Common myeloid progenitor, CD34-positive (primary cell): ENCODE data around the gene UBN2.
"Not testable (repeated sequence)": the region's sequence is repeated elsewhere in the genome, so short reads cannot be mapped to it uniquely, and the experiment has no call there.

ENCODE experiments used
- CTCF ChIA-PET: fragments of 350-600 bp; sonication (Branson Sonifier 250); formaldehyde crosslinking; loops from one replicate; lab custom pipeline; 2021; ENCODE audit warnings: antibody characterized with exemption; lab: Charles Lee
- POLR2A ChIA-PET: fragments of 350-600 bp; sonication (Branson Sonifier 250); formaldehyde crosslinking; loops from one replicate; lab custom pipeline; 2021; ENCODE audit warnings: antibody characterized with exemption; lab: Charles Lee
- DNase-seq, 3 donors: peaks; one replicate each; pipeline versions ENCODE4 v3.0.0 to v3.0.0-alpha.2; 2013
- H3K27ac ChIP-seq, 2 experiments: 1 replicate in 1 of 2; 2 replicates in 1 of 2; pipeline ENCODE4 v1.7.0; 2013; ENCODE audit warnings: inconsistent platforms in 2 of 2, low read length in 2 of 2, mild to moderate bottlenecking in 2 of 2, low read depth in 1 of 2, moderate library complexity in 1 of 2; ENCODE audit not compliant: severe bottlenecking in 2 of 2, insufficient read depth in 1 of 2, poor library complexity in 1 of 2
- H3K27me3 ChIP-seq, 5 experiments: replicated peaks in 2 of 5; 1 replicate in 3 of 5; 2 replicates in 2 of 5; pipeline versions ENCODE4 v1.6.1 to v1.7.0; 2013; ENCODE audit warnings: low read length in 4 of 5, mild to moderate bottlenecking in 2 of 5, moderate library complexity in 2 of 5, inconsistent platforms in 1 of 5; ENCODE audit not compliant: insufficient read depth in 5 of 5, control insufficient read depth in 4 of 5
- H3K36me3 ChIP-seq, 4 experiments: 1 replicate in 2 of 4; 2 replicates in 2 of 4; pipeline versions ENCODE4 v1.6.1 to v1.7.0; 2013; ENCODE audit warnings: low read length in 3 of 4, control low read depth in 1 of 4, mild to moderate bottlenecking in 1 of 4; ENCODE audit not compliant: control insufficient read depth in 4 of 4, insufficient read depth in 4 of 4
- H3K4me1 ChIP-seq, 4 experiments: 1 replicate in 3 of 4; 2 replicates in 1 of 4; pipeline versions ENCODE4 v1.6.1 to v1.7.1; 2013; ENCODE audit warnings: low read length in 3 of 4, mild to moderate bottlenecking in 3 of 4, control low read depth in 1 of 4, inconsistent platforms in 1 of 4, moderate library complexity in 1 of 4; ENCODE audit not compliant: control insufficient read depth in 4 of 4, insufficient read depth in 4 of 4; ENCODE audit errors: control extremely low read depth in 1 of 4
- H3K4me3 ChIP-seq, 7 experiments: 1 replicate in 4 of 7; 2 replicates in 3 of 7; pipeline versions ENCODE4 v1.5.1 to v1.7.0; 2013; ENCODE audit warnings: mild to moderate bottlenecking in 7 of 7, low read length in 6 of 7, moderate library complexity in 6 of 7, inconsistent platforms in 2 of 7, low read depth in 2 of 7, control low read depth in 1 of 7; ENCODE audit not compliant: insufficient read depth in 4 of 7, control insufficient read depth in 1 of 7; ENCODE audit errors: extremely low read depth in 1 of 7
- H3K9me3 ChIP-seq, 5 experiments: 1 replicate in 4 of 5; 2 replicates in 1 of 5; pipeline versions ENCODE4 v1.6.1 to v1.7.1; 2013; ENCODE audit warnings: low read length in 4 of 5, mild to moderate bottlenecking in 2 of 5, inconsistent platforms in 1 of 5, low read depth in 1 of 5, moderate library complexity in 1 of 5; ENCODE audit not compliant: control insufficient read depth in 4 of 5, insufficient read depth in 2 of 5; ENCODE audit errors: control extremely low read depth in 1 of 5
- WGBS: methylation state at CpG from one replicate; pipeline ENCODE4 v1.1.5; 2013; ENCODE audit not compliant: insufficient coverage; 5-methylcytosine and 5-hydroxymethylcytosine counted together

The UBN2 gene

DNA sequence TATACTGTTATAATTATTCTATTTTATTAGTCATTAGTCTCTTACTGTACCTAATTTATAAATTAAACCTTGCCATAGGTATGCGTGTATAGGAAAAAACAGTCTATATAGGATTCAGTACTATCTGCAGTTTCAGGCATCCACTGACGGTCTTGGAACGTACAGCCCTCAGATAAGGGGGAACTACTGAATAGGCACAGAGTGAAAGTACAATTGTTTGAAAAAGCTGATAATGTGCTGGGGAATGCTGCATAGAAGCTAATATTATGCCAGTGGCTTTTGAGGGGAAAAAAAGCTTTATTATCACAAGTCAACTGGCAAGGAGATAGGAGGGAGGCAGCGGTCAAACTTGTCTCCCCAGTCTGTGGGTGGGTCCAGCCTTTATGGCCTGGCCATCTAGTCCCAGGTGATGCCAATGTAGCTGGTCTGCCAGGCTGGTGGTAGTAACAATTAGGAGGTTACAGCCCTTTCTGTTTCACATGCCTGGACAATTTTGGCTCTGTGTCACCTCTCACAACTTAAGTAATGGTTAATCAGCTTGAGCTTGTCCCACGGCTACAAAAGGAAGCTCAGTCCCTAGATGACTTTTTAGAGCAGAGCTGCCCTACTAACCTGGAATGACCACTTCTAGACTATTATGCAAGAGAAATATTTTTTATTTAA lies 101.8 kb downstream of the UBN2 start:
- no peaks in the 10 kb centered on the region for H3K9me3 ChIP-seq
- no peaks in the 10 kb centered on the region for H3K36me3 ChIP-seq
- H3K27ac ChIP-seq, result no peak overlapping the region
- H3K27me3 ChIP-seq, result no peaks in the 10 kb centered on the region
- DNase-seq, result peak in 1 of 3 donors; percentile 22
- POLR2A ChIA-PET, result no interaction called here
- CTCF ChIA-PET, result interaction anchor here (0.6 to 1.0 kb wide), 4 partner anchors 9 to 31 kb away, joined by 3 to 4 read pairs (median 3); no protein-coding TSS in a partner anchor
- WGBS, result 93% methylated on average over 3 of the region's 5 CpGs
- H3K4me1 ChIP-seq, result no peaks in the 10 kb centered on the region
- H3K4me3 ChIP-seq, result no peak overlapping the region

DNA sequence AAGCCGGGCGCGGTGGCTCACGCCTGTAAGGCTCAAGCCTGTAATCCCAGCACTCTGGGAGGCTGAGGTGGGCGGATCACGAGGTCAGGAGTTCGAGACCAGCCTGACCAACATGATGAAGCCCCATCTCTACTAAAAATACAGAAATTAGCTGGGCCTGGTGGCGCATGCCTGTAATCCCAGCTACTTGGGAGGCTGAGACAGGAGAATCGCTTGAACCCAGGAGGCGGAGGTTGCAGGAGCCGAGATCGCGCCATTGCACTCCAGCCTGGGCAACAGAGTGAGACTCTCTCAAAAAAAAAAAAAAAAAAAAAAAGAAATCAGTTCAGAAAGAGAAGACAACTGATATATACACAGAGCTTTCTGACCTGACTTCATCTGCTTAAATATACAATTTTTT lies 102.4 kb downstream of the UBN2 start:
- CTCF ChIA-PET, result interaction anchor here (0.6 to 1.0 kb wide), 4 partner anchors 10 to 31 kb away, joined by 3 to 4 read pairs (median 3); no protein-coding TSS in a partner anchor
- H3K4me3 ChIP-seq, H3K36me3 ChIP-seq, H3K4me1 ChIP-seq, POLR2A ChIA-PET, DNase-seq, H3K27me3 ChIP-seq, H3K27ac ChIP-seq, H3K9me3 ChIP-seq: not testable (repeated sequence)
- 100% methylated on average over 2 of the region's 13 CpGs for WGBS

DNA sequence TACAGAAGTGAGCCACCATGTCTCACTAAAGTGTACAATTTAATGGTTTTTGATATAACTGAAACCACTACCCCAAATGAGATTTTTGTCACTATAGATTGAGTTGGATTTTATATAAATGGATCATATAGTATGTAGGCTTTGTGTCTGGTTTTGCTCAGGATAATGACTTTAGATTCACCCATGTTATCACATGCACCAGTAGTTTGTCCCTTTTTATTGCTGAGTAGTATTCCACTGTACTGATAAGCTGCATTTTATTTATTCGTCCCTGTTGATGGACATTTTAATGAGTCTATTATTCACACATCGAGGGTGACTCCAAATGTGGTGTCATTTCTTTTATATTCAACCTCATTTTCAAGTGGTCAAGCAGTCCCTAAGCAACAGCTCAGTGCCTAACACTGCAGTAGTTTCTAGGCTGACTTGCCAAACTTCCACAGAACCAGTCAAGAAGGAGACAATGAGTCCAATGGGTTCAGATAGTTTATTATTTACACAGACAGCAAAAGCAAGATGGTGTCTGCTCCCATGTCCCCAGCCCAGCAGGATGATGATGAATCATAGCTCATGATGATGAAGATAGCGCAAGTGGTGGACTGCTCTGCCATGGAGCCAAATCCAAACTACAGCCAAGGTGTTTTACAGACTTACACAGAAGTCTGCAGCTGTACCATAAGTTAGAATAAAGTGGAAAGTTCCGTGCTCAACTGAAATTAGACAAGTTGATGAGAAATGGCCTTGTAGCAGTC lies 103.5 kb downstream of the UBN2 start:
- POLR2A ChIA-PET, result no interaction called here
- Histone ChIP-seq H3K9me3 (no peaks in the 10 kb centered on the region), H3K4me1 (no peaks in the 10 kb centered on the region), H3K27me3 (no peaks in the 10 kb centered on the region), H3K27ac (no peak overlapping the region), H3K36me3 (no peaks in the 10 kb centered on the region), H3K4me3 (no peak overlapping the region)
- CTCF ChIA-PET, result interaction anchor here (0.9 kb wide), 1 partner anchor 489 kb away, joined by 3 read pairs; no protein-coding TSS in a partner anchor
- 100% methylated on average over 3 of the region's 4 CpGs for WGBS
- DNase-seq, result no peak

DNA sequence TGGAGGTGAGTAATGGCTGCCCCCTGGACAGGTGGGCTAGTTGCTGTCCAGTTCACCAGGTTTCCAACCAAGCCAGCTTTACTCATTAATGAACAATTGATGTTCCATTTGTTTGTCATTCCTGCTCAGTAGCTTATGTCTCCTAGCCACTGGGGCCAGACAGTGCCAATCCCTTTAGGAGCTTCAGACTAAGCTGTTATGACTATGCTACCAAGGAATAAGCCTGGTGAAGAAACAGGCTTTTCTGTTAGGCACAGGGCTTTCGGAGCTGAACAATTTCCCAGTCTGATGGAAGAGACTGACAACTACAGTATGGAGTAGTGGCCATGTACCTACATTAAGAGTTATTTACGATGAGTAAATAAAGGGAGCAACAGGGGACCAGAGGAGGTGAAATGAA lies 108.0 kb downstream of the UBN2 start:
- ChIA-PET POLR2A (interaction anchor here (0.6 kb wide), 1 partner anchor 120 kb away, joined by 3 read pairs; no protein-coding TSS in a partner anchor), CTCF (interaction anchor here (0.7 to 5.1 kb wide), 5 partner anchors 9 to 46 kb away, joined by 3 to 22 read pairs (median 3); no protein-coding TSS in a partner anchor)
- Histone ChIP-seq H3K4me3 (no peak overlapping the region), H3K27me3 (no peaks in the 10 kb centered on the region), H3K27ac (no peak overlapping the region), H3K4me1 (peaks cover 5 to 15% (median 11%) of the 10 kb centered on the region in 4 experiments), H3K9me3 (peaks cover 0 to 2% (median 0%) of the 10 kb centered on the region in 5 experiments), H3K36me3 (peaks cover 0 to 2% (median 0%) of the 10 kb centered on the region in 4 experiments)
- no peak for DNase-seq
- WGBS, result 93% methylated on average over 2 of the region's 2 CpGs

DNA sequence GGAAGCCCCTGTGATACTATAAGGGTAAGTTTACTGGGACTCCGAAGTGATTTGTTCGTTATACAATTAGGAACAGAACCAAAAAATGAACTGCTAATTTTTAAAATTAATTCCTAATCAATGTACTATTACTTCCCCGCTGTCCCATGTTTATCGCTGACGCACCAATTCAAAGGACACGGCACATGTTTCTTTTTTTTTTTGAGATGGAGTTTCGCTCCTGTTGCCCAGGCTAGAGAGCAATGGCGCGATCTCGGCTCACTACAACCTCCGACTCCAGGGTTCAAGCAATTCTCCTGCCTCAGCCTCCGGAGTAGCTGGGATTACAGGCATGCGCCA lies 108.6 kb downstream of the UBN2 start:
- DNase-seq, result no peak
- CTCF ChIA-PET, result interaction anchor here (0.7 to 5.1 kb wide), 5 partner anchors 10 to 46 kb away, joined by 3 to 22 read pairs (median 3); no protein-coding TSS in a partner anchor
- no peaks in the 10 kb centered on the region for H3K27me3 ChIP-seq

DNA sequence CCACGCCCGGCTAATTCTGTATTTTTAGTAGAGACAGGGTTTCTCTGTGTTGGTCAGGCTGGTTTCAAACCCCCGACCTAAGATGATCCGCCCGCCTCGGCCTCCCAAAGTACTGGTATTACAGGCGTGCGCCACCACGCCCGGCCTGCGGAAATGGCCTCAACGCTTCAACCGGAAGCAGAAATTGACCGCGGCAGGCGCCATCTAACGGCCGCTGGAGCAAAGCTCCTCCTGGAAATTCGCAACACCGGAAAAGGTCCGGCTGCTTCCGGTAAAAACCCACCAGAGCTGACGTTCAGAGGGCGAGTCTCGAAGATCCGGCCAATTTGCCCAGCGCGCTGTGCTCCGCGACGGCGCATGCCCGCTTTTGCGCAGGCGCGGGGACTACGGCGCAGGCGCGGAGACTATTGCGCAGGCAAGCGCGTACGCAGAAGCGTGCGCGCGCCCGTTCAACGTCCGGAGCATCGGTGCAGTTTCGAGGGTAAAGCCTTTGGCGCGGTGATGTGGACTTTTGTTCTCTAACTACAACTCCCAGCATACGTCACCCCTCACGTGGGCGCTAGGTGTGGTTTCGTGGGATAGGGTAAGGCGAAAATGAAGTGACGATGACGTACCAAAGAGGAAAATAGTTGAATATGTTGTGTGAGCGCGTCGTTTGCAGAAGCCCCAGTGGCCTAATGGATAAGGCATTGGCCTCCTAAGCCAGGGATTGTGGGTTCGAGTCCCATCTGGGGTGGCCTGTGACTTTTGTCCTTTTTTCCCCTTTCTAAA lies 109.2 kb downstream of the UBN2 start:
- H3K27ac ChIP-seq, result peak overlapping the region; percentile 97 to 99
- H3K27me3 ChIP-seq, result no peaks in the 10 kb centered on the region
- DNase-seq, result peak; percentile 100
- H3K9me3 ChIP-seq, result peaks cover 0 to 2% (median 0%) of the 10 kb centered on the region in 5 experiments
- H3K36me3 ChIP-seq, result peaks cover 0 to 5% (median under 1%) of the 10 kb centered on the region in 4 experiments
- peak overlapping the region; percentile 83 to 100 (median 98) for H3K4me3 ChIP-seq
- ChIA-PET CTCF (interaction anchor here (1.1 to 5.1 kb wide), 2 partner anchors 18 to 47 kb away, joined by 3 to 22 read pairs; no protein-coding TSS in a partner anchor), POLR2A (interaction anchor here (0.6 to 2.5 kb wide), 3 partner anchors 19 to 281 kb away, joined by 4 to 15 read pairs (median 8); partner anchors contain the start of gene LUC7L2)
- whole genome bisulfite sequencing, result 3% methylated on average over 56 of the region's 66 CpGs
- H3K4me1 ChIP-seq, result peaks cover 5 to 15% (median 11%) of the 10 kb centered on the region in 4 experiments

More for the DNA sequence above, 108.6 kb downstream of the UBN2 start:
- POLR2A ChIA-PET, result interaction anchor here (2.5 kb wide), 1 partner anchor 20 kb away, joined by 15 read pairs; the partner anchor contains the start of gene LUC7L2
- WGBS, result 78% methylated on average over 10 of the region's 13 CpGs
- Histone ChIP-seq H3K27ac (peak overlapping the region in 1 of 2 experiments; percentile 99), H3K4me1 (peaks cover 5 to 15% (median 11%) of the 10 kb centered on the region in 4 experiments), H3K4me3 (peak overlapping the region in 6 of 7 experiments; percentile 19 to 100 (median 98)), H3K36me3 (peaks cover 0 to 2% (median 0%) of the 10 kb centered on the region in 4 experiments), H3K9me3 (peaks cover 0 to 2% (median 0%) of the 10 kb centered on the region in 5 experiments)
